ENCODE measurements around the gene PAIP2. TPM values are rescaled to one million over a fixed set of nuclear protein-coding genes. Genes with fewer than 3 reads are reported as not detected.
"Not testable (repeated sequence)": the region's sequence is repeated elsewhere in the genome, so short reads cannot be mapped to it uniquely, and the experiment has no call there.

The PAIP2 gene
- total RNA-seq, 1 experiment from 2014 or later = 73.6 TPM

DNA sequence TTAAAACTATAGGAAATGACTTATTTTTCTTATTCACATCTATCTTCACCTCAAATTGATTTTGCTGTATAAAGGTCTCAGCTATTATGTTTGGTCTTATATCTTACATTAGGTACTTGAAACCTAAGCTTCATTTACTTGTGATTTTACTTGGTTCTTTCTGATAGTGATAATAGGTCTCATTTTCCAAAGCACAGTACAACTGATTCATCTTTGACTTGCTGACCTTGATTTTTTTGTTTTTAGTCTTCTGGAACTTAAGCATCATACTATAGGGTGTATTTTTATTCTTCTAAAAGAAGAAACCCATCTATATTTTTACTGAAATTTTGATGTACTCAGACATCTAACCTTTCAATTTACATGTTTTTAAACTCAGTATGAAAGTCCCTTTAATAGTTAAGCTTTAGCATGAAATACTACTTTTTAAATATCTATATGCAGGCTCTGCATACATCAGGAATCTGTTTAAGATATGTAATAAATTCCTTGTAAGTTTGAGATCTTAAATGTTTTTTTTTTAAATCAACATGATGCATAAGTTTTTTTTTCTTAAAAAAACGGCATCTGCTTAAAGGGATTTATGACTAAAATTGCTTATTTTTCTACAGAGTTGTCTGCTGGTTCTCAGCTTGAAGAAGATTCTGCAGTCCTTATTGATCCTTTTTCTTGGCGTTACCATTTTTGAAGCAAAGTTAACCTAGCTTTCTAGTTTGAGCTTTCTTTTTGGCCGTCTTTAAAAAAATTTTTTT lies 34.9 kb upstream of the PAIP2 start:
- peaks cover 18% of the 10 kb centered on the region for H3K4me1 ChIP-seq
- no peaks in the 10 kb centered on the region for H3K27me3 Mint-ChIP-seq (ENCODE audit: insufficient read depth, unreplicated experiment)
- no peak overlapping the region for H3K27ac Mint-ChIP-seq (ENCODE audit: unreplicated experiment)
- H3K4me1 Mint-ChIP-seq (ENCODE audit: low read depth, unreplicated experiment) = peaks cover 33% of the 10 kb centered on the region
- no peak overlapping the region for H3K4me3 Mint-ChIP-seq (ENCODE audit: unreplicated experiment)
- ChIA-PET POLR2A (interaction anchor here (0.6 kb wide), 1 partner anchor 13 kb away, joined by 3 read pairs; the partner anchor contains the start of gene MATR3), CTCF (no interaction called here)
- H3K36me3 Mint-ChIP-seq (ENCODE audit: insufficient read depth, unreplicated experiment) = peaks cover 49% of the 10 kb centered on the region
- H3K27me3 ChIP-seq (replicated peaks; ENCODE audit: control insufficient read depth, insufficient read depth, low read length) = no peaks in the 10 kb centered on the region
- no peaks in the 10 kb centered on the region; the same call in 1 of the 2 replicates for H3K36me3 ChIP-seq (ENCODE audit: control insufficient read depth, insufficient read depth, low read length)
- TF ChIP-seq, protein P1, sequence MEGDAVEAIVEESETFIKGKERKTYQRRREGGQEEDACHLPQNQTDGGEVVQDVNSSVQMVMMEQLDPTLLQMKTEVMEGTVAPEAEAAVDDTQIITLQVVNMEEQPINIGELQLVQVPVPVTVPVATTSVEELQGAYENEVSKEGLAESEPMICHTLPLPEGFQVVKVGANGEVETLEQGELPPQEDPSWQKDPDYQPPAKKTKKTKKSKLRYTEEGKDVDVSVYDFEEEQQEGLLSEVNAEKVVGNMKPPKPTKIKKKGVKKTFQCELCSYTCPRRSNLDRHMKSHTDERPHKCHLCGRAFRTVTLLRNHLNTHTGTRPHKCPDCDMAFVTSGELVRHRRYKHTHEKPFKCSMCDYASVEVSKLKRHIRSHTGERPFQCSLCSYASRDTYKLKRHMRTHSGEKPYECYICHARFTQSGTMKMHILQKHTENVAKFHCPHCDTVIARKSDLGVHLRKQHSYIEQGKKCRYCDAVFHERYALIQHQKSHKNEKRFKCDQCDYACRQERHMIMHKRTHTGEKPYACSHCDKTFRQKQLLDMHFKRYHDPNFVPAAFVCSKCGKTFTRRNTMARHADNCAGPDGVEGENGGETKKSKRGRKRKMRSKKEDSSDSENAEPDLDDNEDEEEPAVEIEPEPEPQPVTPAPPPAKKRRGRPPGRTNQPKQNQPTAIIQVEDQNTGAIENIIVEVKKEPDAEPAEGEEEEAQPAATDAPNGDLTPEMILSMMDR (IDR thresholded peaks at IDR 0.05; ENCODE audit: insufficient read depth in 1 of 2, low read depth in 1 of 2, low read length in 1 of 2, severe bottlenecking in 1 of 2, unreplicated experiment in 1 of 2) = no peak
- BruUV-seq (replicated peaks) = no TSS peak
- DNase-seq = no peak
- intact Hi-C loops (cut with micrococcal nuclease; ENCODE audit: unreplicated experiment) = no loop called here
- no peaks in the 10 kb centered on the region for H3K9me3 Mint-ChIP-seq (ENCODE audit: unreplicated experiment)
- no peak overlapping the region for H3K4me3 ChIP-seq (ENCODE audit: low read depth, low read length)
- no peaks in the 10 kb centered on the region for H3K9me3 ChIP-seq

DNA sequence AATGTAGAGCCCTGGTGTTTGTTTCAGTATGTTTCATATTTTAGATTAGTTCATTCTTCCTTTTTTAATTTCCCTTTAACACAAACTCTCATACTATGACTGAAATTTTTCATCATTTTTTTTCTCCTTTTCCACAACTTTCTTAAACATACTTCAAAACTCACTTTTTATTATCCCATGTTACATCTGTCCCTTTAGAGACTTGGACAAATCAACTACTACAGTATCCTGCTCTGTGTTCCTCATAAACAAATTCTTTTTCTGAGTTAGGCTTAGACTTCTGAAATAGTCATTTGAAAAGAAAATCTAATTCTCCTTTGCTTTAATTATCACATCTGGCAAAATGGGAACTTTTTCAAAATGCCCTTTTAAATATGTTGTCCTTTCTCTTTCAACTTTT lies 32.9 kb upstream of the PAIP2 start:
- BruUV-seq (replicated peaks) = no TSS peak
- H3K27ac Mint-ChIP-seq (ENCODE audit: unreplicated experiment) = no peak overlapping the region
- H3K27me3 Mint-ChIP-seq (ENCODE audit: insufficient read depth, unreplicated experiment) = no peaks in the 10 kb centered on the region
- peaks cover 29% of the 10 kb centered on the region for H3K4me1 Mint-ChIP-seq (ENCODE audit: low read depth, unreplicated experiment)
- Histone ChIP-seq H3K4me3 (ENCODE audit: low read depth, low read length) (no peak overlapping the region), H3K4me1 (peaks cover 16% of the 10 kb centered on the region), H3K9me3 (no peaks in the 10 kb centered on the region), H3K27me3 (replicated peaks; ENCODE audit: control insufficient read depth, insufficient read depth, low read length) (no peaks in the 10 kb centered on the region), H3K36me3 (ENCODE audit: control insufficient read depth, insufficient read depth, low read length) (no peaks in the 10 kb centered on the region; the same call in 1 of the 2 replicates)
- TF ChIP-seq, protein P1 (IDR thresholded peaks at IDR 0.05; ENCODE audit: insufficient read depth in 1 of 2, low read depth in 1 of 2, low read length in 1 of 2, severe bottlenecking in 1 of 2, unreplicated experiment in 1 of 2) = no peak
- ChIA-PET POLR2A (no interaction called here), CTCF (no interaction called here)
- no peak for DNase-seq
- no peak overlapping the region for H3K4me3 Mint-ChIP-seq (ENCODE audit: unreplicated experiment)
- H3K36me3 Mint-ChIP-seq (ENCODE audit: insufficient read depth, unreplicated experiment) = peaks cover 51% of the 10 kb centered on the region
- intact Hi-C loops (cut with micrococcal nuclease; ENCODE audit: unreplicated experiment) = no loop called here
- H3K9me3 Mint-ChIP-seq (ENCODE audit: unreplicated experiment) = no peaks in the 10 kb centered on the region

GRCh38 chr5:139310715-139311186 lies 30.9 kb upstream of the PAIP2 start:
- H3K36me3 ChIP-seq (ENCODE audit: control insufficient read depth, insufficient read depth, low read length); H3K27me3 Mint-ChIP-seq (ENCODE audit: insufficient read depth, unreplicated experiment); BruUV-seq (replicated peaks); H3K4me3 ChIP-seq (ENCODE audit: low read depth, low read length); DNase-seq; CTCF ChIA-PET; H3K9me3 ChIP-seq; H3K27me3 ChIP-seq (replicated peaks; ENCODE audit: control insufficient read depth, insufficient read depth, low read length); H3K4me3 Mint-ChIP-seq (ENCODE audit: unreplicated experiment); H3K9me3 Mint-ChIP-seq (ENCODE audit: unreplicated experiment); intact Hi-C loops (cut with micrococcal nuclease; ENCODE audit: unreplicated experiment); H3K4me1 ChIP-seq; H3K27ac Mint-ChIP-seq (ENCODE audit: unreplicated experiment): not testable (repeated sequence)
- H3K36me3 Mint-ChIP-seq (ENCODE audit: insufficient read depth, unreplicated experiment) = peaks cover 58% of the 10 kb centered on the region
- H3K4me1 Mint-ChIP-seq (ENCODE audit: low read depth, unreplicated experiment) = peaks cover 13% of the 10 kb centered on the region
- POLR2A ChIA-PET = interaction anchor here (0.5 kb wide), 1 partner anchor 18 kb away, joined by 9 read pairs; no protein-coding TSS in a partner anchor
